ENCODE results near the gene LIMS2. TPM values are rescaled to one million over a fixed set of nuclear protein-coding genes. Genes with fewer than 3 reads are reported as not detected.

LIMS2 gene
- total and polyA plus RNA-seq, 2 donors (not counting 3 experiments of a cell fraction or from before 2014, with no cell fraction given): 48.3 to 55.6 TPM

DNA sequence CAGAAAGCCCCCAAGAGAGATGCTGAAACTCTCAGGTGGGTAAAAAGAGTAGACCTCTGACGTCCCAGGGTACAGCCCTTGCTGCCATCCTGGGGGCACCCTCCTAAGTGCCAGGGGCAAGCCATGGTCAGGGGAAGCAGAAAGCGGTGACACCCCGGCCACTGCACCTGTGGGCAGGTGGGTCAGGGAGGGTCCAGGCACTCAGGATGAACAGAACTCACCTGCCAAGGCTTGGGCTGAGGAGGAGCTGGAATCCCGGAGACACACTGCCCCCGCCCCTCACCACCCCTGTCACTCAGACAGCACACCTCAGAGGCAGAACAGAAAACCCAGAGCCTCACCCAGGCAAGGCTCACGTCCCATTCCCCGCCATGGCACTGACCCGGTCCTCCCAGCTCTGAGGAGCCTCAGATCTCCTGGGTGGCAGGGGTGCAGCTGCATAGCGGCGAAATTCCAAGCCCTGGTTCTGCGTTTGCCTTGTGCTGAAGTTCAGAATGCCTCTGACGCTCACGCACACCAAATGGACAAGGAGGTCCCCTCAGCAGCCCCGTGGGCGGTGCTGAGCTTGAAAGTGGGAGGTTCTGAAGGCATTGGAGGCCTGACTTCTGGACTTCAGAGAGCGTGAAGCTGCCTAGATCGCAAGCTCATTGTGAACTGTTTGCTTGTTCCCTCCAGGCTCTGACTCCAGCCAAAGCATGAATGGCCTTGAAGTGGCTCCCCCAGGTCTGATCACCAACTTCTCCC lies 25.1 kb downstream of the LIMS2 start:
- FAIRE-seq: no peak
- DNase-seq (ENCODE audit: low read depth, low spot score): no peak
- Histone ChIP-seq H3K27ac (ENCODE audit: insufficient read depth, low read depth, low read length) (no peak overlapping the region), H2AFZ (ENCODE audit: low read depth, low read length) (no peak overlapping the region), H3K9me1 (replicated peaks; ENCODE audit: control insufficient read depth, extremely low read depth, insufficient read depth, low read length) (no peaks in the 10 kb centered on the region), H4K20me1 (replicated peaks; ENCODE audit: control insufficient read depth, extremely low read depth, insufficient read depth, low read length) (no peaks in the 10 kb centered on the region), H3K27me3 (ENCODE audit: control insufficient read depth in 2 of 2, insufficient read depth in 2 of 2, low read length in 2 of 2) (no peaks in the 10 kb centered on the region), H3K9me3 (replicated peaks; ENCODE audit: control insufficient read depth, insufficient read depth, low read length) (no peaks in the 10 kb centered on the region), H3K9ac (replicated peaks; ENCODE audit: extremely low read depth, insufficient read depth, low read length) (no peak overlapping the region), H3K4me1 (ENCODE audit: control insufficient read depth, extremely low read depth, insufficient read depth, low read length) (peaks cover 23% of the 10 kb centered on the region), H3K4me2 (ENCODE audit: insufficient read depth, low read length) (no peak overlapping the region), H3K4me3 (replicated peaks in 1 of 3; ENCODE audit: insufficient read depth in 1 of 3, low read depth in 1 of 3, low read length in 3 of 3) (no peak overlapping the region), H3K36me3 (ENCODE audit: control insufficient read depth in 2 of 2, extremely low read depth in 1 of 2, insufficient read depth in 2 of 2, low read length in 2 of 2) (peaks cover 0 to 6% of the 10 kb centered on the region in 2 experiments), H3K79me2 (ENCODE audit: control insufficient read depth, insufficient read depth, low read length) (no peaks in the 10 kb centered on the region)
- TF ChIP-seq POLR2A (IDR thresholded peaks at IDR 0.05; ENCODE audit: low read depth, low read length): no peak
- TF ChIP-seq MAX (IDR thresholded peaks at IDR 0.05; ENCODE audit: insufficient read depth, insufficient read length): no peak
- TF ChIP-seq FOS (IDR thresholded peaks at IDR 0.05; ENCODE audit: borderline replicate concordance, insufficient read depth, low read length): no peak
- TF ChIP-seq, protein P1, sequence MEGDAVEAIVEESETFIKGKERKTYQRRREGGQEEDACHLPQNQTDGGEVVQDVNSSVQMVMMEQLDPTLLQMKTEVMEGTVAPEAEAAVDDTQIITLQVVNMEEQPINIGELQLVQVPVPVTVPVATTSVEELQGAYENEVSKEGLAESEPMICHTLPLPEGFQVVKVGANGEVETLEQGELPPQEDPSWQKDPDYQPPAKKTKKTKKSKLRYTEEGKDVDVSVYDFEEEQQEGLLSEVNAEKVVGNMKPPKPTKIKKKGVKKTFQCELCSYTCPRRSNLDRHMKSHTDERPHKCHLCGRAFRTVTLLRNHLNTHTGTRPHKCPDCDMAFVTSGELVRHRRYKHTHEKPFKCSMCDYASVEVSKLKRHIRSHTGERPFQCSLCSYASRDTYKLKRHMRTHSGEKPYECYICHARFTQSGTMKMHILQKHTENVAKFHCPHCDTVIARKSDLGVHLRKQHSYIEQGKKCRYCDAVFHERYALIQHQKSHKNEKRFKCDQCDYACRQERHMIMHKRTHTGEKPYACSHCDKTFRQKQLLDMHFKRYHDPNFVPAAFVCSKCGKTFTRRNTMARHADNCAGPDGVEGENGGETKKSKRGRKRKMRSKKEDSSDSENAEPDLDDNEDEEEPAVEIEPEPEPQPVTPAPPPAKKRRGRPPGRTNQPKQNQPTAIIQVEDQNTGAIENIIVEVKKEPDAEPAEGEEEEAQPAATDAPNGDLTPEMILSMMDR (IDR thresholded peaks at IDR 0.05; ENCODE audit: extremely low read depth in 1 of 2, insufficient read depth in 1 of 2, low read depth in 1 of 2, low read length in 2 of 2): no peak
- TF ChIP-seq MYC (IDR thresholded peaks at IDR 0.05; ENCODE audit: low read depth, low read length): no peak
- no peak for TF ChIP-seq EZH2 (IDR thresholded peaks at IDR 0.05; ENCODE audit: borderline replicate concordance, low read depth, low read length, severe bottlenecking)
- no peak for TF ChIP-seq POLR2AphosphoS5 (IDR thresholded peaks at IDR 0.05; ENCODE audit: insufficient read depth, low read depth, low read length)
- no peak for TF ChIP-seq GATA2 (IDR thresholded peaks at IDR 0.05; ENCODE audit: insufficient read depth, insufficient read length, low read depth, low read length)
- TF ChIP-seq JUN (IDR thresholded peaks at IDR 0.05; ENCODE audit: borderline replicate concordance, insufficient read depth, insufficient read length, low read depth): no peak
- intact Hi-C loops (cut with micrococcal nuclease): no loop called here
- dilution Hi-C loops (cut with MboI; ENCODE audit: extremely low pct_ligation_motif_present, low sequenced_read_pairs): no loop called here
- CTCF ChIA-PET: interaction anchor here (0.5 to 12.1 kb wide), 27 partner anchors 9 to 453 kb away, joined by 3 to 424 read pairs (median 4); partner anchors contain the start of genes IWS1 and LIMS2
- no TSS peak for BruUV-seq (replicated peaks)
- POLR2A ChIA-PET: interaction anchor here (1.3 to 1.5 kb wide), 2 partner anchors 25 to 59 kb away, joined by 3 read pairs; partner anchors contain the start of gene LIMS2
